WI38 (cell line): ENCODE data around the gene ARHGEF2.

ENCODE experiments used
- H3K4me3 ChIP-seq: 2 replicates; pipeline ENCODE4 v1.5.1; 2011; ENCODE audit warnings: low read depth, mild to moderate bottlenecking, control low read depth, low read length
- TF ChIP-seq, protein P1 (sequence below): IDR thresholded peaks from 2 replicates; pipeline ENCODE4 v1.5.1; 2012; ENCODE audit warnings: low read depth, mild to moderate bottlenecking, control low read depth, low read length

The ARHGEF2 gene

DNA sequence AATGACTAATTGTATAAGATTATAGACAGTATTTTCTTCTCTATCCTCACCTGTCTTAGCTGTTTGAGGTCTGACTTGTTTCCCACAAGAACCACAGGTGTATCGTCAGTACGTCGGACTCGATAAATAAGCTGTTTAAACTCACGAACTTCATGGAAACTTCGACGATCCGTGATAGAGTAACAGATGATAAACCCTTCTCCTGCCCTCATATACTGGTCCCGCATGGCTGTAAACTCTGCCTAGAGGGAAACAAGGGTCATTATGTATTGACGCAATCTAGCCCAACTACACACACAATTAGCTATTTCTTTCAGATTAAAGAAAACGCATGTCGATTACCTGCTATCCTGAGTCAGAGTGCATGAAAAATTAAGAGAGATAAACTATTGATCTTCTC, 74.1 kb downstream of the ARHGEF2 start:
- TF ChIP-seq, protein P1, sequence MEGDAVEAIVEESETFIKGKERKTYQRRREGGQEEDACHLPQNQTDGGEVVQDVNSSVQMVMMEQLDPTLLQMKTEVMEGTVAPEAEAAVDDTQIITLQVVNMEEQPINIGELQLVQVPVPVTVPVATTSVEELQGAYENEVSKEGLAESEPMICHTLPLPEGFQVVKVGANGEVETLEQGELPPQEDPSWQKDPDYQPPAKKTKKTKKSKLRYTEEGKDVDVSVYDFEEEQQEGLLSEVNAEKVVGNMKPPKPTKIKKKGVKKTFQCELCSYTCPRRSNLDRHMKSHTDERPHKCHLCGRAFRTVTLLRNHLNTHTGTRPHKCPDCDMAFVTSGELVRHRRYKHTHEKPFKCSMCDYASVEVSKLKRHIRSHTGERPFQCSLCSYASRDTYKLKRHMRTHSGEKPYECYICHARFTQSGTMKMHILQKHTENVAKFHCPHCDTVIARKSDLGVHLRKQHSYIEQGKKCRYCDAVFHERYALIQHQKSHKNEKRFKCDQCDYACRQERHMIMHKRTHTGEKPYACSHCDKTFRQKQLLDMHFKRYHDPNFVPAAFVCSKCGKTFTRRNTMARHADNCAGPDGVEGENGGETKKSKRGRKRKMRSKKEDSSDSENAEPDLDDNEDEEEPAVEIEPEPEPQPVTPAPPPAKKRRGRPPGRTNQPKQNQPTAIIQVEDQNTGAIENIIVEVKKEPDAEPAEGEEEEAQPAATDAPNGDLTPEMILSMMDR = no peak

DNA sequence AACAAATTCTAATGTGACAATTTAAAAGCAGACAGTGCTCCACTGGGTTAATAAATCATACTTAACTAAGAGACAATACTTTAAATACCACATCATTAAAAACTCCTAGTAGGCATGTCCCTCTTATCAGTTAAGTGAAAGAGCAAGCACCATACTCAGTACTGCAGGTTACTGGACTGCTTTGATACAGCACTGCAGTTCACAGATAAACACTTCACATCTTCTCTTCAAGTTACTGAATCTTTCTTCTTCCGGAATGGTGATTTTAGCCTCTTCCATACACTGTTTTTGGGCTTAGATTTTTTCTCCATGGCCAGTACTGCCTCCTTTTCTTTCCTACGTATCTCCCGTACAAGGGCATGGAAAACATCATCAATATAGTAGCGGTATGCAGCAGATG, 78.2 kb downstream of the ARHGEF2 start:
- TF ChIP-seq, protein P1 = no peak
- H3K4me3 ChIP-seq = no peak overlapping the region

More for the DNA sequence above, 74.1 kb downstream of the ARHGEF2 start:
- H3K4me3 ChIP-seq = no peak overlapping the region

DNA sequence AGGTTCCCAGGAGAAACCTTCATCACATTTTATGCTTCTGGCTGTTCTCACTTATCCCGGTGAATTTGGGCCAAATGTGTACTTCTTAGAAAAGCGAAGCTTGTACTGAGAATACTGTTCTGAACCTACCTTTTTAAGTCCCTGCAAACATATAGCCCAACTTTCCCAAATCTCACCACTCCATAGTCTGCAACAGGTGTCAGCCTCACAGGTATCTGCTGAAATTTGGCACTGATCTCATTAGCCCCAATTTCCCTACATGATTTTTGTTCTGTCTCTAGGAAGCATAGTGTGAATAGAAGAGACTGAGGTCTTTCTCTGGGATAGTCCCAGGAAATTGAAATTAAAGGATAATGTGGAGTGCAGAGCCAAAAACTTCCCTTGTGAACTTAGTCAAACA, 78.7 kb downstream of the ARHGEF2 start:
- H3K4me3 ChIP-seq = no peak overlapping the region
- TF ChIP-seq, protein P1 = no peak

DNA sequence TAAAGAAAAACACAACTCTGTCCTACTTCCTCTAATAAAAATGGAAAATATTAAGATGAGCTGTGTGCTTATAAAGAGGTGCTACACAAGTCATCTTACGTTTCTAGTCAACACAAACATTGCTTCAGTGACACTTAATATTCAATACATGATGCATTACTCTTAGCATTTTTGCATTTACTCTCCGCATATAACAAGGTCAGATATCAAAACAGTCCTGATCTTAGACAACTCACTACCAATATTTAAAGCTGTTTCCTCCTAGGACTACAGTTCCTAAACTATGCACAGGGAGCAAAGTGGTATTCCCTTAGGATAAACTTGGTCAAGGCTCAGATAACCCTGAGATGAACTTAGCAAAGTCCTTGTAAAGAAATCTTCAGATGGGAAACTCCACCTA, 79.5 kb downstream of the ARHGEF2 start:
- H3K4me3 ChIP-seq = no peak overlapping the region
- TF ChIP-seq, protein P1 = no peak

DNA sequence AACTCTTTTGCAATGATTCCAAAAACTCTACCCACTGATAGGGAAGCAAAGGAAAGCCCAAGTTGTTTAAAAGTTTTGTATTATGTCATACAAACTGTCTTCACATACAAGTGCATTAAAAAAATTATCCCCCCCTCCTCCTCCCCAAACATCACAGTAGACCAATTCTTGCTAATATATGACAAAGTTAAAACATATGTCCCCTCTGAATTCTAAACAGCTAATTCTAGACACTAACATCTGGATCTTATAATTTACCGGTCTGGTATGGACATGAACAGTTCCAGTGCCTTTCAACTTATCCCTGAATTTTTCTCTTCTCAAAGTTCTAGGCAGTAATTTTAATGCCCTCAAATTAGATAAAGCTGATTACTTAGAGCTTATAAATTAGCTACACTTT, 80.6 kb downstream of the ARHGEF2 start:
- TF ChIP-seq, protein P1 = no peak

More for the DNA sequence above, 80.6 kb downstream of the ARHGEF2 start:
- H3K4me3 ChIP-seq = no peak overlapping the region
